GM12878 (cell line): ENCODE results near the gene TGFBI. TPM values are rescaled to one million over a fixed set of nuclear protein-coding genes. Genes with fewer than 3 reads are reported as not detected.

Experiments
- ATF3 ChIP-seq: IDR thresholded peaks from 2 replicates; pipeline ENCODE4 v1.6.1; 2011; ENCODE audit warnings: low read depth, mild to moderate bottlenecking, low read length, moderate library complexity, borderline replicate concordance; ENCODE audit errors: extremely low read depth
- BHLHE40 ChIP-seq, 2 experiments: fragments of 450-650 bp in 1 of 2; IDR thresholded peaks; 2 replicates each; pipeline ENCODE4 v1.6.1; 2011 to 2017; ENCODE audit warnings: low read depth in 2 of 2, borderline replicate concordance in 1 of 2, improper control_type of control experiment in 1 of 2, low read length in 1 of 2, mild to moderate bottlenecking in 1 of 2
- CBFB ChIP-seq: IDR thresholded peaks from 2 replicates; pipeline ENCODE4 v1.6.1; 2016; ENCODE audit warnings: antibody characterized with exemption, low read depth
- CHD4 ChIP-seq: fragments of 200-600 bp; sonication (generic); IDR thresholded peaks from 2 replicates; pipeline ENCODE4 v1.6.1; 2016; ENCODE audit warnings: mild to moderate bottlenecking
- E2F4 ChIP-seq: IDR thresholded peaks from 2 replicates; pipeline ENCODE4 v1.6.1; 2012; ENCODE audit warnings: low read depth, low read length, improper control_type of control experiment
- ELK1 ChIP-seq: IDR thresholded peaks from 2 replicates; pipeline ENCODE4 v1.6.1; 2012; ENCODE audit warnings: low read depth, low read length, improper control_type of control experiment
- GATAD2B ChIP-seq: fragments of 450-650 bp; conservative IDR thresholded peaks from 2 replicates; pipeline ENCODE4 v1.6.1; 2017; ENCODE audit warnings: low read depth, mild to moderate bottlenecking, moderate library complexity
- IKZF2 ChIP-seq, 2 experiments: fragments of 450-650 bp; IDR thresholded peaks; 2 replicates each; pipeline ENCODE4 v1.6.1; 2017; ENCODE audit warnings: mild to moderate bottlenecking in 2 of 2, moderate library complexity in 2 of 2
- JUND ChIP-seq: IDR thresholded peaks from 2 replicates; pipeline ENCODE4 v1.6.1; 2012; ENCODE audit warnings: low read depth, mild to moderate bottlenecking, low read length, improper control_type of control experiment, moderate library complexity
- KDM1A ChIP-seq: fragments of 200-600 bp; sonication (generic); IDR thresholded peaks from 2 replicates; pipeline ENCODE4 v1.6.1; 2016; ENCODE audit warnings: borderline replicate concordance
- MTA2 ChIP-seq: fragments of 450-650 bp; IDR thresholded peaks from 2 replicates; pipeline ENCODE4 v1.6.1; 2016; ENCODE audit warnings: low read depth, mild to moderate bottlenecking, moderate library complexity
- MYB ChIP-seq: fragments of 150-350 bp; IDR thresholded peaks from 2 replicates; pipeline ENCODE4 v1.6.1; 2014; ENCODE audit warnings: mild to moderate bottlenecking, low read depth, low read length, borderline replicate concordance
- POLR2AphosphoS2 ChIP-seq: IDR thresholded peaks from 2 replicates; pipeline ENCODE4 v1.6.1; 2011; ENCODE audit warnings: low read depth, mild to moderate bottlenecking, low read length, improper control_type of control experiment, moderate library complexity
- SMAD5 ChIP-seq: IDR thresholded peaks from 2 replicates; pipeline ENCODE4 v1.6.1; 2016; ENCODE audit warnings: antibody characterized with exemption, low read depth
- SMARCA5 ChIP-seq: fragments of 450-650 bp; IDR thresholded peaks from 2 replicates; pipeline ENCODE4 v1.6.1; 2017; ENCODE audit warnings: mild to moderate bottlenecking
- SREBF2 ChIP-seq: IDR thresholded peaks from 2 replicates; pipeline ENCODE4 v1.6.1; 2012; ENCODE audit warnings: mild to moderate bottlenecking, low read length
- TARDBP ChIP-seq: IDR thresholded peaks from 2 replicates; pipeline ENCODE4 v1.6.1; 2016; ENCODE audit warnings: borderline replicate concordance
- ZBED1 ChIP-seq: IDR thresholded peaks from 2 replicates; pipeline ENCODE4 v1.6.1; 2016; ENCODE audit warnings: borderline replicate concordance
- ZNF622 ChIP-seq: fragments of 450-650 bp; IDR thresholded peaks from 2 replicates; pipeline ENCODE4 v1.6.1; 2017; ENCODE audit warnings: mild to moderate bottlenecking, inconsistent platforms
- ZNF687 ChIP-seq: fragments of 450-650 bp; IDR thresholded peaks from 2 replicates; pipeline ENCODE4 v1.6.1; 2017; ENCODE audit warnings: mild to moderate bottlenecking, moderate library complexity
- polyA plus RNA-seq, 11 experiments: library from polyadenylated mRNA; depleted of rRNA in 4 of 11; unstranded in 6 of 11; stranded (reverse) in 5 of 11; fragments of >200 nt; fragmentation: Nextera tagmentation in 4 of 11; fragmentation: Illumina TruSeq in 1 of 11; extraction: Ambion mirVana in 4 of 11; extraction: Trizol in 1 of 11; gene quantifications; 1 replicate in 1 of 11; 2 replicates in 10 of 11; pipeline versions ENCODE4 v1.2.1 to v1.2.3, GENCODE V29; 2011 to 2016; ENCODE audit warnings: inconsistent platforms in 2 of 11, missing spikeins in 2 of 11, low read depth in 1 of 11
- total RNA-seq, 4 experiments: library from RNA; depleted of rRNA in 3 of 4; stranded (reverse); fragments of >200 nt in 3 of 4; fragmentation: Illumina TruSeq in 1 of 4; extraction: Trizol in 1 of 4; gene quantifications; 2 replicates each; pipeline versions ENCODE4 v1.2.1 to v1.2.3, GENCODE V29; 2013 to 2021
- TF ChIP-seq, protein P1 (sequence below): IDR thresholded peaks from 2 replicates; pipeline ENCODE4 v1.6.1; 2012; ENCODE audit warnings: mild to moderate bottlenecking, low read depth, low read length

Gene TGFBI
- total and polyA plus RNA-seq, 10 of the 15 experiments (the other 5 are each of a cell fraction or from before 2014, with no cell fraction given): 0.12 to 1.8 (median 0.19) TPM

DNA sequence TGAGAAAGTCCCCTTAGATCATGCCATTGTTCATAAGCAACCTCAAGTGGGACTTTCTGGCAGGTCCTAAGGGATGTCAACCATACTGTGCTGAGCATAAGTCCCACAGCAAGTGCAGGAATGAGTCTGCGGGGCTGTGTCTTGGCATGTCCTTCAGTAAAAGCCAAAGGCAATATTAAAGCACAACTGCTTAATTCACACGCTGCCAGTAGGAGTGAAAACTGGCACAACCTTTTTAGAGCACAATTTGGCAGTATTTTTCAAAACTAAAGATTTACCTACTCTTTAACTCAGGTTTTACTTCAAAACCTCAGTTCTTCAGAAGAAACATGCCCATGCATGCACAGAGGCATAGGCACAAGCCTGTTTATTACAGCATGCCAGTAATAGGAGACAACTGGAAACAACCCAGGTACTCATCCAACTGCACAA is 79.4 kb downstream of the TGFBI start (continued):
- TF ChIP-seq ZNF687: no peak
- peak; percentile 37 to 66; a peak in 2 of 4 replicates for TF ChIP-seq IKZF2 (IDR thresholded peaks at IDR 0.05)
- no peak for TF ChIP-seq ZNF622
- TF ChIP-seq MTA2: no peak
- TF ChIP-seq GATAD2B: peak; percentile 57; the same call in 1 of the 2 replicates
- no peak for TF ChIP-seq KDM1A
- no peak for TF ChIP-seq CHD4
- TF ChIP-seq BHLHE40 (IDR thresholded peaks at IDR 0.05; ENCODE audit: borderline replicate concordance in 1 of 2, low read depth in 2 of 2, low read length in 1 of 2): no peak
- no peak for TF ChIP-seq SMARCA5
- TF ChIP-seq POLR2AphosphoS2: no peak
- TF ChIP-seq, protein P1, sequence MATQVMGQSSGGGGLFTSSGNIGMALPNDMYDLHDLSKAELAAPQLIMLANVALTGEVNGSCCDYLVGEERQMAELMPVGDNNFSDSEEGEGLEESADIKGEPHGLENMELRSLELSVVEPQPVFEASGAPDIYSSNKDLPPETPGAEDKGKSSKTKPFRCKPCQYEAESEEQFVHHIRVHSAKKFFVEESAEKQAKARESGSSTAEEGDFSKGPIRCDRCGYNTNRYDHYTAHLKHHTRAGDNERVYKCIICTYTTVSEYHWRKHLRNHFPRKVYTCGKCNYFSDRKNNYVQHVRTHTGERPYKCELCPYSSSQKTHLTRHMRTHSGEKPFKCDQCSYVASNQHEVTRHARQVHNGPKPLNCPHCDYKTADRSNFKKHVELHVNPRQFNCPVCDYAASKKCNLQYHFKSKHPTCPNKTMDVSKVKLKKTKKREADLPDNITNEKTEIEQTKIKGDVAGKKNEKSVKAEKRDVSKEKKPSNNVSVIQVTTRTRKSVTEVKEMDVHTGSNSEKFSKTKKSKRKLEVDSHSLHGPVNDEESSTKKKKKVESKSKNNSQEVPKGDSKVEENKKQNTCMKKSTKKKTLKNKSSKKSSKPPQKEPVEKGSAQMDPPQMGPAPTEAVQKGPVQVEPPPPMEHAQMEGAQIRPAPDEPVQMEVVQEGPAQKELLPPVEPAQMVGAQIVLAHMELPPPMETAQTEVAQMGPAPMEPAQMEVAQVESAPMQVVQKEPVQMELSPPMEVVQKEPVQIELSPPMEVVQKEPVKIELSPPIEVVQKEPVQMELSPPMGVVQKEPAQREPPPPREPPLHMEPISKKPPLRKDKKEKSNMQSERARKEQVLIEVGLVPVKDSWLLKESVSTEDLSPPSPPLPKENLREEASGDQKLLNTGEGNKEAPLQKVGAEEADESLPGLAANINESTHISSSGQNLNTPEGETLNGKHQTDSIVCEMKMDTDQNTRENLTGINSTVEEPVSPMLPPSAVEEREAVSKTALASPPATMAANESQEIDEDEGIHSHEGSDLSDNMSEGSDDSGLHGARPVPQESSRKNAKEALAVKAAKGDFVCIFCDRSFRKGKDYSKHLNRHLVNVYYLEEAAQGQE: no peak
- TF ChIP-seq ATF3: no peak
- TF ChIP-seq ELK1: no peak
- TF ChIP-seq SREBF2: no peak
- no peak for TF ChIP-seq MYB
- no peak for TF ChIP-seq SMAD5
- TF ChIP-seq CBFB: no peak
- no peak for TF ChIP-seq E2F4
- TF ChIP-seq JUND: no peak
- no peak for TF ChIP-seq ZBED1
- no peak for TF ChIP-seq TARDBP
